WTC11 (cell line): ENCODE results near the gene CACNG7. TPM values are rescaled to one million over a fixed set of nuclear protein-coding genes. Genes with fewer than 3 reads are reported as not detected.

Experiments
- ATAC-seq: fragments of 200-7000 bp; cut with Tn5 transposase; 2 replicates; pipeline ENCODE4 v1.10.0; 2021; ENCODE audit warnings: mild to moderate bottlenecking, moderate library complexity
- CTCF ChIA-PET: fragments of 300-600 bp; sonication (Branson Sonifier 250); formaldehyde crosslinking; loops from one replicate; lab custom pipeline; 2021; ENCODE audit warnings: antibody characterized with exemption; lab: Charles Lee
- POLR2A ChIA-PET: fragments of 350-600 bp; sonication (Branson Sonifier 250); formaldehyde crosslinking; loops from one replicate; lab custom pipeline; 2021; ENCODE audit warnings: antibody characterized with exemption; lab: Charles Lee
- DNase-seq: peaks from one replicate; pipeline ENCODE4 v3.0.0; 2021; ENCODE audit warnings: low spot score
- H3K27ac Mint-ChIP-seq: 2 replicates; pipeline ENCODE4 v1.8.0; 2021; ENCODE audit warnings: mixed read lengths
- H3K27me3 Mint-ChIP-seq: 2 replicates; pipeline ENCODE4 v1.8.0; 2021; ENCODE audit warnings: low read depth, mild to moderate bottlenecking, moderate library complexity, mixed read lengths
- H3K36me3 Mint-ChIP-seq: 2 replicates; pipeline ENCODE4 v1.8.0; 2021; ENCODE audit warnings: mixed read lengths
- H3K4me1 Mint-ChIP-seq: 2 replicates; pipeline ENCODE4 v1.8.0; 2022; ENCODE audit warnings: mixed read lengths
- H3K4me3 Mint-ChIP-seq: 2 replicates; pipeline ENCODE4 v1.8.0; 2021; ENCODE audit warnings: mild to moderate bottlenecking, moderate library complexity, mixed read lengths
- H3K9me3 Mint-ChIP-seq: 2 replicates; pipeline ENCODE4 v1.8.0; 2021; ENCODE audit warnings: mixed read lengths
- CREB1 ChIP-seq: sonication (generic); formaldehyde crosslinking; IDR thresholded peaks from 2 replicates; pipeline ENCODE4 v1.8.0; 2023; ENCODE audit warnings: mild to moderate bottlenecking, missing genetic modification reagents
- ESRRA ChIP-seq: sonication (generic); formaldehyde crosslinking; IDR thresholded peaks from 2 replicates; pipeline ENCODE4 v1.8.1; 2022; ENCODE audit warnings: mild to moderate bottlenecking, missing genetic modification reagents, borderline replicate concordance
- FOXJ3 ChIP-seq: sonication (generic); formaldehyde crosslinking; IDR thresholded peaks from 2 replicates; pipeline ENCODE4 v1.9.0; 2021; ENCODE audit warnings: missing genetic modification reagents, mild to moderate bottlenecking, borderline replicate concordance
- GABPB1 ChIP-seq: sonication (generic); formaldehyde crosslinking; IDR thresholded peaks from 2 replicates; pipeline ENCODE4 v1.8.1; 2023; ENCODE audit warnings: mild to moderate bottlenecking, missing genetic modification reagents
- GRHL2 ChIP-seq: fragments of 250-450 bp; sonication (Bioruptor Pico); IDR thresholded peaks from 2 replicates; pipeline ENCODE4 v1.8.0; 2022; ENCODE audit warnings: mild to moderate bottlenecking, moderate library complexity; ENCODE audit not compliant: insufficient replicate concordance, severe bottlenecking
- JUN ChIP-seq: sonication (generic); formaldehyde crosslinking; IDR thresholded peaks from 2 replicates; pipeline ENCODE4 v1.8.0; 2023; ENCODE audit warnings: mild to moderate bottlenecking, missing genetic modification reagents
- KAT7 ChIP-seq: sonication (generic); formaldehyde crosslinking; IDR thresholded peaks from 2 replicates; pipeline ENCODE4 v1.8.1; 2023; ENCODE audit warnings: missing genetic modification reagents, mild to moderate bottlenecking, borderline replicate concordance
- NFE2L1 ChIP-seq: sonication (generic); formaldehyde crosslinking; IDR thresholded peaks from 2 replicates; pipeline ENCODE4 v1.8.1; 2023; ENCODE audit warnings: missing genetic modification reagents
- NR3C1 ChIP-seq: sonication (generic); formaldehyde crosslinking; conservative IDR thresholded peaks from 2 replicates; pipeline ENCODE4 v1.8.1; 2023; ENCODE audit warnings: low read depth, mild to moderate bottlenecking, missing genetic modification reagents
- OVOL2 ChIP-seq: fragments of 250-450 bp; sonication (Bioruptor Pico); IDR thresholded peaks from 2 replicates; pipeline ENCODE4 v1.9.0; 2021; ENCODE audit warnings: mild to moderate bottlenecking, borderline replicate concordance
- SMAD4 ChIP-seq: sonication (generic); formaldehyde crosslinking; IDR thresholded peaks from 2 replicates; pipeline ENCODE4 v1.8.0; 2022; ENCODE audit warnings: mild to moderate bottlenecking, missing genetic modification reagents
- ZNF232 ChIP-seq: sonication (generic); formaldehyde crosslinking; IDR thresholded peaks from 2 replicates; pipeline ENCODE4 v1.8.0; 2022; ENCODE audit warnings: mild to moderate bottlenecking, missing genetic modification reagents
- ZNF416 ChIP-seq: fragments of 250-450 bp; sonication (Bioruptor Pico); IDR thresholded peaks from 2 replicates; pipeline ENCODE4 v1.9.0; 2021; ENCODE audit warnings: mild to moderate bottlenecking, inconsistent platforms
- ZNF671 ChIP-seq: fragments of 250-450 bp; sonication (Bioruptor Pico); IDR thresholded peaks from 2 replicates; pipeline ENCODE4 v1.8.0; 2021; ENCODE audit warnings: mild to moderate bottlenecking
- total RNA-seq: library from RNA; stranded (reverse); gene quantifications from 3 replicates; pipeline ENCODE4 v1.2.3, GENCODE V29; 2021
- TF ChIP-seq, protein P1 (sequence below): sonication (generic); formaldehyde crosslinking; IDR thresholded peaks from 2 replicates; pipeline ENCODE4 v1.8.0; 2023; ENCODE audit warnings: mild to moderate bottlenecking, missing genetic modification reagents
- TF ChIP-seq, protein P2 (sequence below): sonication (generic); formaldehyde crosslinking; IDR thresholded peaks from 2 replicates; pipeline ENCODE4 v1.8.1; 2022; ENCODE audit warnings: mild to moderate bottlenecking, moderate library complexity, missing genetic modification reagents
- TF ChIP-seq, protein P3 (sequence below): fragments of 250-450 bp; sonication (Bioruptor Pico); IDR thresholded peaks from 2 replicates; pipeline ENCODE4 v1.9.0; 2021; ENCODE audit warnings: mild to moderate bottlenecking
- TF ChIP-seq, protein P4 (sequence below): sonication (generic); formaldehyde crosslinking; IDR thresholded peaks from 2 replicates; pipeline ENCODE4 v1.8.1; 2023; ENCODE audit warnings: mild to moderate bottlenecking, moderate library complexity, missing genetic modification reagents
- TF ChIP-seq, protein P5 (sequence below): fragments of 250-450 bp; sonication (Bioruptor Pico); conservative IDR thresholded peaks from 2 replicates; pipeline ENCODE4 v1.9.0; 2021; ENCODE audit warnings: mild to moderate bottlenecking

Gene CACNG7
- total RNA-seq, 1 experiment from 2014 or later: 33.3 TPM

DNA sequence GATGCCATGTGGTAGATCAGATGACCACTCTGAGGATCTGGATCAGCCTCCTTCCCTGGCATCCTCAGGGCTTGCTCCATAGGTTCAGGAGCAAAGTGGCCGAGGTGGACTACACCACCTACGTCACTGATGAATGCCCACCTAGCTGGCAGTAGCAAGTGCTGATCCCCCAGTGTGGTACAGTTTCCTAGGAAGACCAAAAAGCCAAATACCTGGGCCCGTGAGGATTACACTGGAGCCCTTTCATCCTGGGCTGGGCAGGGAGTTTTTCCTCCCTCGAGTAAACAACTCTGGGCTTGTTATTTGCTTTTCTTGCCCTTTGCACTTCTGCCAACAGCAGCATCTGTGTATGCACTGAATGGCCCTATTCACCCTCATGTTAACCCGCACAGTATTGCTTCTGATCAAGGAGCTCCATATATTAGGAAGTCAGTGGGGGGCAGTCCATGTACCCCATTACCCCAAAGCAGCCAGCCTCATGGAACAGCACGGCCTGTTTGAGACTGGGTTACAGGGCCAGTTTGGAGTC is 44.7 kb upstream of the CACNG7 start (continued):
- TF ChIP-seq, protein P1, sequence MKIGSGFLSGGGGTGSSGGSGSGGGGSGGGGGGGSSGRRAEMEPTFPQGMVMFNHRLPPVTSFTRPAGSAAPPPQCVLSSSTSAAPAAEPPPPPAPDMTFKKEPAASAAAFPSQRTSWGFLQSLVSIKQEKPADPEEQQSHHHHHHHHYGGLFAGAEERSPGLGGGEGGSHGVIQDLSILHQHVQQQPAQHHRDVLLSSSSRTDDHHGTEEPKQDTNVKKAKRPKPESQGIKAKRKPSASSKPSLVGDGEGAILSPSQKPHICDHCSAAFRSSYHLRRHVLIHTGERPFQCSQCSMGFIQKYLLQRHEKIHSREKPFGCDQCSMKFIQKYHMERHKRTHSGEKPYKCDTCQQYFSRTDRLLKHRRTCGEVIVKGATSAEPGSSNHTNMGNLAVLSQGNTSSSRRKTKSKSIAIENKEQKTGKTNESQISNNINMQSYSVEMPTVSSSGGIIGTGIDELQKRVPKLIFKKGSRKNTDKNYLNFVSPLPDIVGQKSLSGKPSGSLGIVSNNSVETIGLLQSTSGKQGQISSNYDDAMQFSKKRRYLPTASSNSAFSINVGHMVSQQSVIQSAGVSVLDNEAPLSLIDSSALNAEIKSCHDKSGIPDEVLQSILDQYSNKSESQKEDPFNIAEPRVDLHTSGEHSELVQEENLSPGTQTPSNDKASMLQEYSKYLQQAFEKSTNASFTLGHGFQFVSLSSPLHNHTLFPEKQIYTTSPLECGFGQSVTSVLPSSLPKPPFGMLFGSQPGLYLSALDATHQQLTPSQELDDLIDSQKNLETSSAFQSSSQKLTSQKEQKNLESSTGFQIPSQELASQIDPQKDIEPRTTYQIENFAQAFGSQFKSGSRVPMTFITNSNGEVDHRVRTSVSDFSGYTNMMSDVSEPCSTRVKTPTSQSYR (CRISPR knock-in tag): no peak
- TF ChIP-seq ZNF232: no peak
- no peak for TF ChIP-seq FOXJ3
- TF ChIP-seq JUN: no peak
- TF ChIP-seq OVOL2 (CRISPR knock-in tag): no peak
- TF ChIP-seq GRHL2: no peak
- TF ChIP-seq, protein P2, sequence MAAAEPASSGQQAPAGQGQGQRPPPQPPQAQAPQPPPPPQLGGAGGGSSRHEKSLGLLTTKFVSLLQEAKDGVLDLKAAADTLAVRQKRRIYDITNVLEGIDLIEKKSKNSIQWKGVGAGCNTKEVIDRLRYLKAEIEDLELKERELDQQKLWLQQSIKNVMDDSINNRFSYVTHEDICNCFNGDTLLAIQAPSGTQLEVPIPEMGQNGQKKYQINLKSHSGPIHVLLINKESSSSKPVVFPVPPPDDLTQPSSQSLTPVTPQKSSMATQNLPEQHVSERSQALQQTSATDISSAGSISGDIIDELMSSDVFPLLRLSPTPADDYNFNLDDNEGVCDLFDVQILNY (CRISPR knock-in tag): no peak
- TF ChIP-seq NR3C1 (CRISPR knock-in tag): no peak

DNA sequence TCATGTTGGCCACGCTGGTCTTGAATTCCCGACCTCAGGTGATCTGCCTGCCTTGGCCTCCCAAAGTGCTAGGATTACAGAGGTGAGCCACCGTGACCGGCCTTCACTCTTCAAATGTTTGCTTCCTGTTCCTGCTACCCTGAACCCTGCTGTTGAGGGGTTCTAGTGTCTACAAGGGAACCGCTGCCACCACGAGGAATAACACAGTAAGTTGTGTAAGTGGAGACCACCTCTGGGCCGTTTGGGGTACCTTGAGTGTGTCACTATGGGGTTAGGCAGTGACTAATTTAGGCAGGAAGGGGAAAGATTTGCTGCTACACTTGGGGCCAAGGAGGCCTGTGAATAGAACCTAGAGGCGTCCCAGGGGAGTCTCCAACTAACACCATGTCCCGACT is 43.6 kb upstream of the CACNG7 start:
- 0 out of 2 replicates have a peak, but pooled peaks have one; percentile 23 for TF ChIP-seq NFE2L1 (CRISPR knock-in tag)
- TF ChIP-seq, protein P3, sequence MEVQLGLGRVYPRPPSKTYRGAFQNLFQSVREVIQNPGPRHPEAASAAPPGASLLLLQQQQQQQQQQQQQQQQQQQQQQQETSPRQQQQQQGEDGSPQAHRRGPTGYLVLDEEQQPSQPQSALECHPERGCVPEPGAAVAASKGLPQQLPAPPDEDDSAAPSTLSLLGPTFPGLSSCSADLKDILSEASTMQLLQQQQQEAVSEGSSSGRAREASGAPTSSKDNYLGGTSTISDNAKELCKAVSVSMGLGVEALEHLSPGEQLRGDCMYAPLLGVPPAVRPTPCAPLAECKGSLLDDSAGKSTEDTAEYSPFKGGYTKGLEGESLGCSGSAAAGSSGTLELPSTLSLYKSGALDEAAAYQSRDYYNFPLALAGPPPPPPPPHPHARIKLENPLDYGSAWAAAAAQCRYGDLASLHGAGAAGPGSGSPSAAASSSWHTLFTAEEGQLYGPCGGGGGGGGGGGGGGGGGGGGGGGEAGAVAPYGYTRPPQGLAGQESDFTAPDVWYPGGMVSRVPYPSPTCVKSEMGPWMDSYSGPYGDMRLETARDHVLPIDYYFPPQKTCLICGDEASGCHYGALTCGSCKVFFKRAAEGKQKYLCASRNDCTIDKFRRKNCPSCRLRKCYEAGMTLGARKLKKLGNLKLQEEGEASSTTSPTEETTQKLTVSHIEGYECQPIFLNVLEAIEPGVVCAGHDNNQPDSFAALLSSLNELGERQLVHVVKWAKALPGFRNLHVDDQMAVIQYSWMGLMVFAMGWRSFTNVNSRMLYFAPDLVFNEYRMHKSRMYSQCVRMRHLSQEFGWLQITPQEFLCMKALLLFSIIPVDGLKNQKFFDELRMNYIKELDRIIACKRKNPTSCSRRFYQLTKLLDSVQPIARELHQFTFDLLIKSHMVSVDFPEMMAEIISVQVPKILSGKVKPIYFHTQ (CRISPR knock-in tag): no peak
- TF ChIP-seq, protein P4, sequence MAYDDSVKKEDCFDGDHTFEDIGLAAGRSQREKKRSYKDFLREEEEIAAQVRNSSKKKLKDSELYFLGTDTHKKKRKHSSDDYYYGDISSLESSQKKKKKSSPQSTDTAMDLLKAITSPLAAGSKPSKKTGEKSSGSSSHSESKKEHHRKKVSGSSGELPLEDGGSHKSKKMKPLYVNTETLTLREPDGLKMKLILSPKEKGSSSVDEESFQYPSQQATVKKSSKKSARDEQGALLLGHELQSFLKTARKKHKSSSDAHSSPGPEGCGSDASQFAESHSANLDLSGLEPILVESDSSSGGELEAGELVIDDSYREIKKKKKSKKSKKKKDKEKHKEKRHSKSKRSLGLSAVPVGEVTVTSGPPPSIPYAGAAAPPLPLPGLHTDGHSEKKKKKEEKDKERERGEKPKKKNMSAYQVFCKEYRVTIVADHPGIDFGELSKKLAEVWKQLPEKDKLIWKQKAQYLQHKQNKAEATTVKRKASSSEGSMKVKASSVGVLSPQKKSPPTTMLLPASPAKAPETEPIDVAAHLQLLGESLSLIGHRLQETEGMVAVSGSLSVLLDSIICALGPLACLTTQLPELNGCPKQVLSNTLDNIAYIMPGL (CRISPR knock-in tag): 0 out of 2 replicates have a peak, but pooled peaks have one; percentile 6
- TF ChIP-seq, all 79 proteins: peak for 2
- Mint-ChIP-seq H3K27ac (peak overlapping the region; percentile 74; the same call in 1 of the 2 replicates), H3K9me3 (no peaks in the 10 kb centered on the region), H3K4me3 (peak overlapping the region; percentile 93), H3K4me1 (peaks cover 17% of the 10 kb centered on the region), H3K27me3 (peaks cover 5% of the 10 kb centered on the region), H3K36me3 (peaks cover 2% of the 10 kb centered on the region; the same call in 1 of the 2 replicates)
- POLR2A ChIA-PET: interaction anchor here (0.5 to 4.1 kb wide), 7 partner anchors 14 to 115 kb away, joined by 3 to 43 read pairs (median 4); partner anchors contain the start of gene PRKCG
- DNase-seq (no peak), ATAC-seq (no peak)
- CTCF ChIA-PET: interaction anchor here (0.8 to 4.8 kb wide), 15 partner anchors 12 to 271 kb away, joined by 3 to 40 read pairs (median 6); partner anchors contain the start of genes NLRP12 and PRKCG

DNA sequence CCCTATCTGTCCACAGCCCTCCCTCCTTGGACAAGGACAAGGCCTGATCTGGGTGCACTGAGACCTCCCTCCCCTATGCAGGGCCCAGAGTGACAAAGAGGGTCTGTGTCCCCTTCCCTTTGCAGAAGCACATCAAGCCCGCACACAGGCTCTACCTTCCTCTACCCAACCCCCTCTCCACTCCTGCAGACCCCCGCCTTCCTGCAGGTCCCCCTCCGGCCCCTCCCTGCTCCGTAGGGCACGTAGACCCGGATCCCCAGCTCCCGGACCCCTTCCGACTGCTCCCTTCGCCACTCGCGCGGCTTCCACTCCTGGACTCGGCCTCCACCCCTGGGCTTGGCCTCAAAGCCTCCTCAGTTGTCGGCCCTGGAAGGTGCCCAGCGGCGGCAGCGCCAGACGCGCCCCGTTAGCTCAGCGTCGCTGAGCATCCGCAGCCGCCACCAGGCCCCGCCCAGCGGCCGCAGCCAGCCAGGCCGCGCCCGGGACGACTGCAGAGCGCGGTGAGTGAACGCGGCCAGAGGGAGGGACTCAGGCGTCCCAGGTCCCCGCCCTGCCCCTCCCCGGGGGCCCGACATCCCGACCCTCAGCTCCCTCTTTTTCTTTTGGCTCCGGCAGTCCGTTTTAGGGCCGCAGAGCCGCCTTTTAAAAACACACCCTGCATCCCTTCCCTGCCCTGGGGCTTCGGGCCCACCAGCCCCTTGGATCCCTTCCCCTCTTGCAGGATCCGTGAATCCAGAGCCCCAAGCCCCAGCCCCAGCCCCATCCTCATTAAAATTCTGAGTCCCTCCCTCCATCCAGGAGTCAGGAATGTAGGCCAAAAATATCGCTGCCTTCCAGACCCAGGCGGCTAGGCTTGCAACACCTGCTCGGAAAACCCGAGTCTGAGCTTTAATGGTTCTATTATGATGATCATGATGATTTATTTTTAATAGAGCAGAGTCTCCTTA is 42.9 kb upstream of the CACNG7 start:
- CTCF ChIA-PET: interaction anchor here (0.8 to 4.8 kb wide), 18 partner anchors 13 to 271 kb away, joined by 3 to 40 read pairs (median 4); partner anchors contain the start of genes NLRP12 and PRKCG
- POLR2A ChIA-PET: interaction anchor here (0.5 to 4.1 kb wide), 14 partner anchors 13 to 271 kb away, joined by 3 to 43 read pairs (median 7); partner anchors contain the start of genes CNOT3 and PRKCG
- TF ChIP-seq ESRRA (CRISPR knock-in tag): 0 out of 2 replicates have a peak, but pooled peaks have one; percentile 19
- no peak for TF ChIP-seq ZNF671
- TF ChIP-seq SMAD4 (CRISPR knock-in tag): 0 out of 2 replicates have a peak, but pooled peaks have one; percentile 56
- TF ChIP-seq, protein P5, sequence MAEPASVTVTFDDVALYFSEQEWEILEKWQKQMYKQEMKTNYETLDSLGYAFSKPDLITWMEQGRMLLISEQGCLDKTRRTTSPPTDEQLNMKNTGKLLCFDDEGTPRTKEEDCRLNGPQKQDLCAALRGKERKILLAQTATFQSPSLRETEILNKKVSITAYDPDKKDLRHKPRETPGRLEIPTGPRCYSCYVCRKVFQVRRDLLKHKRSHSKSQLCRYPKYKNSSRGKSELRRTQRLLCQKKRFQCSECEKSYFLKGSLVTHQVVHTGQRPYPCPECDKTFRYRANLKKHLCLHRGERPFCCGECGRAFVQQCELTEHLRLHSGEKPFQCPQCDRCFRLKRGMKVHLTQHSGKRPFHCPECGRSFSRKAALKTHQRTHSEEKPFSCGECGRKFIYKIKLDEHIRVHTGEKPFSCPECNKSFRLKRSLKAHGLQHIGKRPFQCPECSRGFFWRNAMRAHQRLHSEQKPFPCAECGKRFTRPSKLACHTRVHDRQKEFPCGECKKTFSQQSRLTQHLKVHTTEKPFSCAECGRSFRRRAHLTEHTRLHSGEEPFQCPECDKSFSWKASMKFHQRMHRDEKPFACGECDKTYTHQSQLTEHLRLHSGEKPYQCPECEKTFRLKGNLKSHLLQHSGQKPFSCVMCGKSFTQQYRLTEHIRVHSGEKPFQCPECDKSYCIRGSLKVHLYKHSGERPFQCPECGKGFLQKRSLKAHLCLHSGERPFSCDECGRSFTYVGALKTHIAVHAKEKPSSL (CRISPR knock-in tag): no peak
- TF ChIP-seq KAT7 (CRISPR knock-in tag): peak; percentile 65
- 0 out of 2 replicates have a peak, but pooled peaks have one; percentile 9 for TF ChIP-seq ZNF416 (CRISPR knock-in tag)
- TF ChIP-seq, protein P2 (CRISPR knock-in tag): peak; percentile 59; the same call in 1 of the 2 replicates
- TF ChIP-seq GABPB1 (CRISPR knock-in tag): peak; percentile 68; the same call in 1 of the 2 replicates
- no peak for TF ChIP-seq CREB1 (CRISPR knock-in tag)

More for the DNA sequence above, 42.9 kb upstream of the CACNG7 start:
- peak; percentile 8 for ATAC-seq
- H3K36me3 Mint-ChIP-seq: peaks cover 6% of the 10 kb centered on the region
- no peaks in the 10 kb centered on the region for H3K9me3 Mint-ChIP-seq
- peak; percentile 74 for DNase-seq
- peak overlapping the region; percentile 93 for H3K4me3 Mint-ChIP-seq
- H3K4me1 Mint-ChIP-seq: peaks cover 19% of the 10 kb centered on the region
- peak overlapping the region; percentile 99 for H3K27ac Mint-ChIP-seq
- peaks cover 5% of the 10 kb centered on the region for H3K27me3 Mint-ChIP-seq
